ENCODE measurements around the gene GJA9. TPM values are rescaled to one million over a fixed set of nuclear protein-coding genes. Genes with fewer than 3 reads are reported as not detected.

GJA9 gene
- total RNA-seq, 4 donors from 2014 or later = 0.41 to 1.6 TPM; not detected in 2

DNA sequence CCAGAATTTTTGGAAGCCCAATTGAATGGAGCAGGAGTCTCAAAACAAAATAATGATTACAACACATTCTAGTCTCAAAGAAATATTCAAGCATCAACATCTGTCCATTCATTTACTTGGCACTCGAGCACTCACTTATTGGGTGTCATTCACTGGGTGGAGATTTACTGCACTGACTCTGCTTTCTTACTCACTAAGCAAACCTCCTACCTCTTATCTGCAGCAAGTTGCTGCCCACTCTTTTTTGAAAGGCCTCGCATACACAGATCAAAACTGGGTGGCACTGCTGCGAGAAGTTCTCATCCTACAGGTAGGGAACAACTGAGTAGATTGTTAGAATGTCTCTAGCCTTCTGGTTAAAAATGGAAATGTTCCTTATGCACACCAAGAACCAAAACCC lies 42.2 kb upstream of the GJA9 start:
- TF ChIP-seq POLR2A (IDR thresholded peaks at IDR 0.05) = no peak
- TF ChIP-seq POLR2AphosphoS5 (IDR thresholded peaks at IDR 0.05) = no peak
- TF ChIP-seq, protein P1, sequence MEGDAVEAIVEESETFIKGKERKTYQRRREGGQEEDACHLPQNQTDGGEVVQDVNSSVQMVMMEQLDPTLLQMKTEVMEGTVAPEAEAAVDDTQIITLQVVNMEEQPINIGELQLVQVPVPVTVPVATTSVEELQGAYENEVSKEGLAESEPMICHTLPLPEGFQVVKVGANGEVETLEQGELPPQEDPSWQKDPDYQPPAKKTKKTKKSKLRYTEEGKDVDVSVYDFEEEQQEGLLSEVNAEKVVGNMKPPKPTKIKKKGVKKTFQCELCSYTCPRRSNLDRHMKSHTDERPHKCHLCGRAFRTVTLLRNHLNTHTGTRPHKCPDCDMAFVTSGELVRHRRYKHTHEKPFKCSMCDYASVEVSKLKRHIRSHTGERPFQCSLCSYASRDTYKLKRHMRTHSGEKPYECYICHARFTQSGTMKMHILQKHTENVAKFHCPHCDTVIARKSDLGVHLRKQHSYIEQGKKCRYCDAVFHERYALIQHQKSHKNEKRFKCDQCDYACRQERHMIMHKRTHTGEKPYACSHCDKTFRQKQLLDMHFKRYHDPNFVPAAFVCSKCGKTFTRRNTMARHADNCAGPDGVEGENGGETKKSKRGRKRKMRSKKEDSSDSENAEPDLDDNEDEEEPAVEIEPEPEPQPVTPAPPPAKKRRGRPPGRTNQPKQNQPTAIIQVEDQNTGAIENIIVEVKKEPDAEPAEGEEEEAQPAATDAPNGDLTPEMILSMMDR (IDR thresholded peaks at IDR 0.05) = no peak
- no peak for TF ChIP-seq EP300 (IDR thresholded peaks at IDR 0.05; ENCODE audit: low read depth)
- in situ Hi-C loops (cut with MboI; ENCODE audit: low pct_ligation_motif_present in 1 of 4, low pct_unique_long_range_greater_than_20kb in 1 of 4, low sequenced_read_pairs in 3 of 4) = no loop called here
- intact Hi-C loops (cut with DNase I; ENCODE audit: low total_unique reads) = no loop called here
- no peaks in the 10 kb centered on the region for H3K36me3 ChIP-seq
- peaks cover 0 to 6% (median 4%) of the 10 kb centered on the region in 4 donors for H3K4me1 ChIP-seq
- peak overlapping the region in 3 of 4 donors; percentile 9 to 45 (median 20) for H3K27ac ChIP-seq
- no peak for DNase-seq
- no peaks in the 10 kb centered on the region for H3K9me3 ChIP-seq
- no peaks in the 10 kb centered on the region for H3K27me3 ChIP-seq
- WGBS, 2 donors (ENCODE audit: low coverage in 1 of 2) = 44 to 83% methylated on average over 1 to 3 of the region's 3 CpGs
- H3K4me3 ChIP-seq = no peak overlapping the region

DNA sequence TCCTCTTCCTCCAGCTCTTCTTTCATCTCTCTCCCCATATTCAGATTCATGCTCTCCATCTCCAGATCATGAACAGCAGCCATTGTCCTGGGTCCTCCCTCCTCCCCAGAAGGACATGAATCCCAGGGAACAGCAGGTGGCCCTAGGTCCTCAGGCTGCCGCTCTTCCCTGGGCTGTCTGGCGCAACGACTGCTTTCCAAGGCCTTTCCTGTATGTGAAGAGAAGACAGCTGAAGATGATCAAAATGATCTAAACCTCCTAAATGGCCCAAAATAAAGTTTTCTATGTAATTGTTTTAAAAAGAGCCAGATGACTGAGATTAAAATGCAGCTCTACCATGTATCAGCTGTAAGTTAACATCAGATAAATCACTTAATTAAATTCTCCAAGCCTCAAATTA lies 37.7 kb upstream of the GJA9 start:
- no peak for TF ChIP-seq POLR2AphosphoS5 (IDR thresholded peaks at IDR 0.05)
- TF ChIP-seq EP300 (IDR thresholded peaks at IDR 0.05; ENCODE audit: low read depth) = no peak
- TF ChIP-seq, protein P1 (IDR thresholded peaks at IDR 0.05) = no peak
- no peak for TF ChIP-seq POLR2A (IDR thresholded peaks at IDR 0.05)
- Histone ChIP-seq H3K4me1 (peaks cover 0 to 5% (median 4%) of the 10 kb centered on the region in 4 donors), H3K27me3 (no peaks in the 10 kb centered on the region), H3K27ac (no peak overlapping the region), H3K9me3 (no peaks in the 10 kb centered on the region), H3K36me3 (no peaks in the 10 kb centered on the region), H3K4me3 (no peak overlapping the region)
- whole genome bisulfite sequencing, 2 donors (ENCODE audit: low coverage in 1 of 2) = 86% methylated on average over 3 of the region's 3 CpGs; no CpG with 5 or more reads in 1 of the 2 donors
- DNase-seq = no peak
- intact Hi-C loops (cut with DNase I; ENCODE audit: low total_unique reads) (no loop called here), in situ Hi-C loops (cut with MboI; ENCODE audit: low pct_ligation_motif_present in 1 of 4, low pct_unique_long_range_greater_than_20kb in 1 of 4, low sequenced_read_pairs in 3 of 4) (no loop called here)

- no peak overlapping the region for H3K4me3 ChIP-seq
- in situ Hi-C loops (cut with MboI; ENCODE audit: low pct_ligation_motif_present in 1 of 4, low pct_unique_long_range_greater_than_20kb in 1 of 4, low sequenced_read_pairs in 3 of 4) (no loop called here), intact Hi-C loops (cut with DNase I; ENCODE audit: low total_unique reads) (no loop called here)
- no peaks in the 10 kb centered on the region for H3K36me3 ChIP-seq
- H3K4me1 ChIP-seq = peaks cover 0 to 3% (median 0%) of the 10 kb centered on the region in 4 donors
- TF ChIP-seq POLR2AphosphoS5 (IDR thresholded peaks at IDR 0.05) (no peak), POLR2A (IDR thresholded peaks at IDR 0.05) (no peak)
- TF ChIP-seq, protein P1 (IDR thresholded peaks at IDR 0.05) = no peak
- no peak for DNase-seq
- H3K27ac ChIP-seq = no peak overlapping the region
- H3K9me3 ChIP-seq = no peaks in the 10 kb centered on the region
- no peaks in the 10 kb centered on the region for H3K27me3 ChIP-seq
- WGBS, 2 donors (ENCODE audit: low coverage in 1 of 2) = 78 to 100% methylated on average over 2 to 5 of the region's 5 CpGs
Measured at GRCh38 chr1:38918568-38918967, 37.2 kb upstream of the GJA9 start.

DNA sequence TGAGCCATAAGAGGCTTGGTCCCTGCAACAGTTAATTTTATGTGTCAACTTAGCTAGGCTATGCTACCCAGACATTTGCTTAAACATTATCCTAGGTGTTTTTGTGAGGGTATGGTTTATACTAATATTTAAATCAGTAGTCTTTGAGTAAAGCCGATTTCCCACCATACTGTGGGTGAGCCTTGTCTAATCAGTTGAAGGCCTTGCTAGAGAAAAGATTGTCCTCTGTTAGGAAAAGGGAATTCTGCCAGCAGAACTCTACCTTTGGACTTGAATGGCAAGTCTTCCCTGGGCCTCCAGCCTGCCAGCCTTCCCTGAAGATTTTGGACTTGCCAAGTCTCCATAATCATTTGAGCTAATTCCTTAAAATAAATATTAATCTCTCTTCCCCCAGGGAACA lies 36.4 kb upstream of the GJA9 start:
- in situ Hi-C loops (cut with MboI; ENCODE audit: low pct_ligation_motif_present in 1 of 4, low pct_unique_long_range_greater_than_20kb in 1 of 4, low sequenced_read_pairs in 3 of 4) = no loop called here
- Histone ChIP-seq H3K27me3 (no peaks in the 10 kb centered on the region), H3K4me1 (no peaks in the 10 kb centered on the region), H3K27ac (no peak overlapping the region), H3K9me3 (no peaks in the 10 kb centered on the region), H3K4me3 (no peak overlapping the region), H3K36me3 (no peaks in the 10 kb centered on the region)
- DNase-seq = no peak
- intact Hi-C loops (cut with DNase I; ENCODE audit: low total_unique reads) = no loop called here
- 91 to 100% methylated on average over 1 of the region's 1 CpG for WGBS, 2 donors (ENCODE audit: low coverage in 1 of 2)
- TF ChIP-seq, protein P1 (IDR thresholded peaks at IDR 0.05) = no peak

Data from transverse colon (tissue), 4 donors.